ENCODE measurements around the gene DOCK2. TPM values are rescaled to one million over a fixed set of nuclear protein-coding genes. Genes with fewer than 3 reads are reported as not detected.

Gene DOCK2
- total RNA-seq, 2 experiments from 2014 or later: 161 to 205 TPM

- POLR2A ChIA-PET: no interaction called here
- intact Hi-C loops (cut with micrococcal nuclease; ENCODE audit: unreplicated experiment): no loop called here
- DNase-seq (ENCODE audit: low spot score): no peak
Observed at GRCh38 chr5:170103447-170103846, 466.4 kb downstream of the DOCK2 start.

GRCh38 chr5:170104299-170104698, 467.2 kb downstream of the DOCK2 start:
- H3K9me2 ChIP-seq (ENCODE audit: insufficient read depth, low read length): no peaks in the 10 kb centered on the region
- no peak overlapping the region for H3K4me2 ChIP-seq (ENCODE audit: low read length)
- no peaks in the 10 kb centered on the region for H3K36me3 ChIP-seq (ENCODE audit: insufficient read depth, low read length)
- no peaks in the 10 kb centered on the region for H3K4me1 ChIP-seq (ENCODE audit: insufficient read depth, low read length, poor library complexity, severe bottlenecking)
- intact Hi-C loops (cut with micrococcal nuclease; ENCODE audit: unreplicated experiment): no loop called here
- no peak overlapping the region for H3K4me3 ChIP-seq (ENCODE audit: low read depth, low read length, poor library complexity, severe bottlenecking)
- H2AFZ ChIP-seq (ENCODE audit: low read length): no peak overlapping the region
- no peak for DNase-seq (ENCODE audit: low spot score)
- H3K27ac ChIP-seq (ENCODE audit: low read depth, low read length, poor library complexity, severe bottlenecking): no peak overlapping the region
- H3K79me2 ChIP-seq (ENCODE audit: insufficient read depth, low read depth, low read length): no peaks in the 10 kb centered on the region
- CTCF ChIA-PET (ENCODE audit: unreplicated experiment): no interaction called here
- BruUV-seq (replicated peaks): no TSS peak
- H4K20me1 ChIP-seq (ENCODE audit: insufficient read depth, low read length): no peaks in the 10 kb centered on the region
- POLR2A ChIA-PET: no interaction called here
- TF ChIP-seq CTCF (conservative IDR thresholded peaks at IDR 0.05; ENCODE audit: low read length) (no peak), EZH2phosphoT487 (IDR thresholded peaks at IDR 0.05; ENCODE audit: borderline replicate concordance, low read depth, low read length) (no peak)
- H3K9me3 ChIP-seq (ENCODE audit: low read length): no peaks in the 10 kb centered on the region

More at GRCh38 chr5:170103447-170103846, 466.4 kb downstream of the DOCK2 start:
- no peaks in the 10 kb centered on the region for H3K4me1 ChIP-seq (ENCODE audit: insufficient read depth, low read length, poor library complexity, severe bottlenecking)
- H4K20me1 ChIP-seq (ENCODE audit: insufficient read depth, low read length): no peaks in the 10 kb centered on the region
- H3K27ac ChIP-seq (ENCODE audit: low read depth, low read length, poor library complexity, severe bottlenecking): no peak overlapping the region
- no peak overlapping the region for H3K4me3 ChIP-seq (ENCODE audit: low read depth, low read length, poor library complexity, severe bottlenecking)
- no peaks in the 10 kb centered on the region for H3K79me2 ChIP-seq (ENCODE audit: insufficient read depth, low read depth, low read length)
- BruUV-seq (replicated peaks): no TSS peak
- no peak overlapping the region for H2AFZ ChIP-seq (ENCODE audit: low read length)
- no peaks in the 10 kb centered on the region for H3K36me3 ChIP-seq (ENCODE audit: insufficient read depth, low read length)
- no peak for TF ChIP-seq EZH2phosphoT487 (IDR thresholded peaks at IDR 0.05; ENCODE audit: borderline replicate concordance, low read depth, low read length)
- no peak for TF ChIP-seq CTCF (conservative IDR thresholded peaks at IDR 0.05; ENCODE audit: low read length)
- CTCF ChIA-PET (ENCODE audit: unreplicated experiment): no interaction called here
- no peaks in the 10 kb centered on the region for H3K9me3 ChIP-seq (ENCODE audit: low read length)
- no peak overlapping the region for H3K4me2 ChIP-seq (ENCODE audit: low read length)
- no peaks in the 10 kb centered on the region for H3K9me2 ChIP-seq (ENCODE audit: insufficient read depth, low read length)

DNA sequence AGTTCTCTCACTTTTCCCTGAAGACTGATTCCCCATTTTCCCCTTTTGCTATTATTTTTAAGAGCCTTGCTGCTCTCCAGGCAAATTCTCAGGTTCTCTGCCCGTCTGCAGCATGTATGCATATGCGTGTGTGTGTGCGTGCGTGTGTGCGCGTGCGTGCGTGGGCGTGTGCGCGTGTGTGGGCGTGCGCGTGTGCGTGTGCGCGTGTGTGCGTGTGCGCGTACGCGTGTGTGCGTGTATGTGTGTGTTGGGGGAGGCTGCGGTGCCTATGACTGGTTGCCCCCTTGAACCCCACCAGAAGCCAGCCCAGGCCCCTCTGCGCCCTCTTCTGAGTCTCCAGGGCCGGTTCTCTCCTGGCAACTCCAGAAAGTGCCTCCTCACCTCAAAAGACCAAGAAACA, 467.6 kb downstream of the DOCK2 start:
- BruUV-seq (replicated peaks): no TSS peak
- no peaks in the 10 kb centered on the region for H3K4me1 ChIP-seq (ENCODE audit: insufficient read depth, low read length, poor library complexity, severe bottlenecking)
- no peaks in the 10 kb centered on the region for H3K79me2 ChIP-seq (ENCODE audit: insufficient read depth, low read depth, low read length)
- no peaks in the 10 kb centered on the region for H4K20me1 ChIP-seq (ENCODE audit: insufficient read depth, low read length)
- H2AFZ ChIP-seq (ENCODE audit: low read length): no peak overlapping the region
- H3K9me3 ChIP-seq (ENCODE audit: low read length): no peaks in the 10 kb centered on the region
- no peak for TF ChIP-seq EZH2phosphoT487 (IDR thresholded peaks at IDR 0.05; ENCODE audit: borderline replicate concordance, low read depth, low read length)
- H3K4me3 ChIP-seq (ENCODE audit: low read depth, low read length, poor library complexity, severe bottlenecking): no peak overlapping the region
- CTCF ChIA-PET (ENCODE audit: unreplicated experiment): no interaction called here
- no peak overlapping the region for H3K4me2 ChIP-seq (ENCODE audit: low read length)
- intact Hi-C loops (cut with micrococcal nuclease; ENCODE audit: unreplicated experiment): no loop called here
- no peak overlapping the region for H3K27ac ChIP-seq (ENCODE audit: low read depth, low read length, poor library complexity, severe bottlenecking)
- H3K9me2 ChIP-seq (ENCODE audit: insufficient read depth, low read length): no peaks in the 10 kb centered on the region
- H3K36me3 ChIP-seq (ENCODE audit: insufficient read depth, low read length): no peaks in the 10 kb centered on the region
- DNase-seq (ENCODE audit: low spot score): no peak
- POLR2A ChIA-PET: no interaction called here

Measured in OCI-LY7 (cell line).